Tibial nerve (tissue), 4 donors: ENCODE results near the gene MAP3K21. TPM values are rescaled to one million over a fixed set of nuclear protein-coding genes. Genes with fewer than 3 reads are reported as not detected.

ENCODE experiments used
- DNase-seq, 2 donors: peaks; one replicate each; pipeline ENCODE4 v3.0.0-alpha.2; 2019; ENCODE audit warnings: low spot score in 2 of 2
- H3K27ac ChIP-seq, 4 donors: fragments of 200-600 bp; sonication (generic) in 3 of 4; one replicate each; pipeline ENCODE4 v1.5.1; 2017 to 2019; ENCODE audit warnings: mild to moderate bottlenecking in 1 of 4
- H3K27me3 ChIP-seq, 2 donors: fragments of 200-600 bp; sonication (generic) in 1 of 2; one replicate each; pipeline versions ENCODE4 v1.5.1 to v1.6.0; 2017 to 2019
- H3K36me3 ChIP-seq, 3 donors: fragments of 200-600 bp; sonication (generic); one replicate each; pipeline ENCODE4 v1.5.1; 2018 to 2019
- H3K4me1 ChIP-seq, 4 donors: fragments of 200-600 bp; sonication (generic) in 3 of 4; one replicate each; pipeline ENCODE4 v1.5.1; 2017 to 2019
- H3K4me3 ChIP-seq, 4 donors: fragments of 200-600 bp; sonication (generic) in 3 of 4; one replicate each; pipeline ENCODE4 v1.5.1; 2017 to 2019; ENCODE audit warnings: mild to moderate bottlenecking in 1 of 4, moderate library complexity in 1 of 4
- H3K9me3 ChIP-seq, 4 donors: fragments of 200-600 bp; sonication (generic) in 3 of 4; one replicate each; pipeline ENCODE4 v1.5.1; 2017 to 2019
- CTCF ChIP-seq, 5 experiments: fragments of 200-600 bp in 3 of 5; fragments of 450-650 bp in 2 of 5; sonication (generic) in 3 of 5; IDR thresholded peaks; one replicate each; pipeline ENCODE4 v1.5.1; 2016 to 2019; ENCODE audit warnings: antibody characterized with exemption in 5 of 5, mild to moderate bottlenecking in 3 of 5, moderate library complexity in 2 of 5
- EP300 ChIP-seq, 2 donors: sonication (generic); formaldehyde crosslinking; IDR thresholded peaks; one replicate each; pipeline ENCODE4 v1.6.1; 2017; ENCODE audit warnings: antibody characterized with exemption in 2 of 2, mild to moderate bottlenecking in 1 of 2
- POLR2A ChIP-seq, 2 donors: fragments of 450-650 bp; IDR thresholded peaks; one replicate each; pipeline ENCODE4 v1.6.1; 2017; ENCODE audit warnings: antibody characterized with exemption in 2 of 2, mild to moderate bottlenecking in 2 of 2, moderate library complexity in 2 of 2
- WGBS, 2 donors: methylation state at CpG; one replicate each; pipeline ENCODE4 v1.1.5; 2018; 5-methylcytosine and 5-hydroxymethylcytosine counted together
- total RNA-seq, 4 donors: library from RNA; depleted of rRNA; stranded (reverse); fragments of >200 nt; gene quantifications; one replicate each; pipeline ENCODE4 v1.1.0, GENCODE V29; 2016

Gene MAP3K21
- total RNA-seq, 4 donors from 2014 or later = 1.1 to 3.3 (median 1.8) TPM

- no peaks in the 10 kb centered on the region for H3K36me3 ChIP-seq
- peaks cover 0 to 19% (median 3%) of the 10 kb centered on the region in 4 donors for H3K4me1 ChIP-seq
- 92 to 96% methylated on average over 1 of the region's 1 CpG for WGBS, 2 donors
- no peak overlapping the region for H3K4me3 ChIP-seq
- H3K27ac ChIP-seq = no peak overlapping the region
- no peaks in the 10 kb centered on the region for H3K9me3 ChIP-seq
- DNase-seq = no peak
- no peak for TF ChIP-seq CTCF (IDR thresholded peaks at IDR 0.05)
- H3K27me3 ChIP-seq = peaks cover 0 to 5% of the 10 kb centered on the region in 2 donors
Measured at GRCh38 chr1:233323718-233324117, 3.8 kb upstream of the MAP3K21 start.

- peaks cover 0 to 23% of the 10 kb centered on the region in 2 donors for H3K27me3 ChIP-seq
- H3K9me3 ChIP-seq = no peaks in the 10 kb centered on the region
- peaks cover 0 to 26% (median 4%) of the 10 kb centered on the region in 4 donors for H3K4me1 ChIP-seq
- H3K36me3 ChIP-seq = no peaks in the 10 kb centered on the region
- DNase-seq = no peak
- H3K27ac ChIP-seq = no peak overlapping the region
- H3K4me3 ChIP-seq = no peak overlapping the region
- no peak for TF ChIP-seq CTCF (IDR thresholded peaks at IDR 0.05)
- no peak for TF ChIP-seq POLR2A (IDR thresholded peaks at IDR 0.05)
- no peak for TF ChIP-seq EP300 (IDR thresholded peaks at IDR 0.05)
Measured at GRCh38 chr1:233326319-233326718, 1.2 kb upstream of the MAP3K21 start.

- H3K4me1 ChIP-seq = peaks cover 0 to 26% (median 4%) of the 10 kb centered on the region in 4 donors
- peak overlapping the region; percentile 41 to 67 (median 57) for H3K4me3 ChIP-seq
- WGBS, 2 donors = 7% methylated on average over 31 to 45 of the region's 49 CpGs
- peak; percentile 57 to 66 for DNase-seq
- no peak overlapping the region for H3K27ac ChIP-seq
- no peaks in the 10 kb centered on the region for H3K9me3 ChIP-seq
- no peaks in the 10 kb centered on the region for H3K36me3 ChIP-seq
- H3K27me3 ChIP-seq = peaks cover 0 to 23% of the 10 kb centered on the region in 2 donors
- TF ChIP-seq POLR2A (IDR thresholded peaks at IDR 0.05) = no peak
- TF ChIP-seq EP300 (IDR thresholded peaks at IDR 0.05) = no peak
- TF ChIP-seq CTCF (IDR thresholded peaks at IDR 0.05) = no peak
Measured at GRCh38 chr1:233326811-233327650, 493 bp upstream of the MAP3K21 start.

GRCh38 chr1:233328142-233328921 is 808 bp downstream of the MAP3K21 start:
- Histone ChIP-seq H3K27ac (peak overlapping the region in 2 of 4 donors; percentile 47 to 76), H3K27me3 (peaks cover 0 to 23% of the 10 kb centered on the region in 2 donors), H3K4me1 (peaks cover 0 to 26% (median 4%) of the 10 kb centered on the region in 4 donors), H3K4me3 (peak overlapping the region; percentile 41 to 67 (median 57)), H3K36me3 (no peaks in the 10 kb centered on the region), H3K9me3 (no peaks in the 10 kb centered on the region)
- WGBS, 2 donors = 1 to 2% methylated on average over 28 to 32 of the region's 96 CpGs
- no peak for DNase-seq
- no peak for TF ChIP-seq EP300 (IDR thresholded peaks at IDR 0.05)
- no peak for TF ChIP-seq POLR2A (IDR thresholded peaks at IDR 0.05)
- no peak for TF ChIP-seq CTCF (IDR thresholded peaks at IDR 0.05)
